Neural cell (in vitro differentiated cells): ENCODE data around the gene TADA2A. TPM values are rescaled to one million over a fixed set of nuclear protein-coding genes. Genes with fewer than 3 reads are reported as not detected.

Experiments
- H2AFZ ChIP-seq: fragments of 200-600, 300-800 bp; sonication (generic), shearing (Covaris generic); 2 replicates; pipeline ENCODE4 v1.6.0; 2014; ENCODE audit warnings: low read depth, mild to moderate bottlenecking, antibody characterized with exemption, low read length, moderate library complexity
- H3F3A ChIP-seq: fragments of 200-600 bp; shearing (Covaris generic); 2 replicates; pipeline ENCODE4 v1.6.1; 2016; ENCODE audit warnings: mild to moderate bottlenecking, moderate library complexity, mixed read lengths, antibody characterized with exemption, low read length; ENCODE audit not compliant: insufficient read depth, poor library complexity, severe bottlenecking
- H3K27ac ChIP-seq: fragments of 200-600, 300-800 bp; sonication (generic), shearing (Covaris generic); 2 replicates; pipeline ENCODE4 v1.5.1; 2014; ENCODE audit warnings: mild to moderate bottlenecking, low read length, moderate library complexity
- H3K27me3 ChIP-seq: fragments of 300-800, 200-600 bp; sonication (generic), shearing (Covaris generic); 2 replicates; pipeline ENCODE4 v1.6.0; 2014; ENCODE audit warnings: mild to moderate bottlenecking, low read depth, low read length, moderate library complexity; ENCODE audit not compliant: insufficient read depth
- H3K36me3 ChIP-seq: fragments of 300-800, 200-600 bp; sonication (generic), shearing (Covaris generic); 2 replicates; pipeline ENCODE4 v1.5.1; 2014; ENCODE audit warnings: mild to moderate bottlenecking, antibody characterized with exemption, low read length, moderate library complexity; ENCODE audit not compliant: insufficient read depth
- H3K4me2 ChIP-seq: fragments of 300-800, 200-600 bp; sonication (generic), shearing (Covaris generic); 2 replicates; pipeline ENCODE4 v1.6.0; 2014; ENCODE audit warnings: mild to moderate bottlenecking, low read length
- H3K4me3 ChIP-seq: fragments of 300-800, 200-600 bp; sonication (generic), shearing (Covaris generic); 2 replicates; pipeline ENCODE4 v1.5.1; 2014; ENCODE audit warnings: mild to moderate bottlenecking, low read length, moderate library complexity
- H3K79me2 ChIP-seq: fragments of 200-600 bp; shearing (Covaris generic); replicated peaks from 2 replicates; pipeline ENCODE4 v1.6.0; 2014; ENCODE audit warnings: mild to moderate bottlenecking, low read length, moderate library complexity; ENCODE audit not compliant: insufficient read depth
- H3K9ac ChIP-seq: fragments of 300-800, 200-600 bp; sonication (generic), shearing (Covaris generic); 2 replicates; pipeline ENCODE4 v1.6.1; 2016; ENCODE audit warnings: mild to moderate bottlenecking, low read length, mixed read lengths
- H3K9me2 ChIP-seq: fragments of 200-600 bp; shearing (Covaris generic); 2 replicates; pipeline ENCODE4 v1.6.1; 2016; ENCODE audit warnings: mild to moderate bottlenecking, low read length, mixed read lengths; ENCODE audit not compliant: insufficient read depth
- H3K9me3 ChIP-seq: fragments of 200-600, 300-800 bp; sonication (generic), shearing (Covaris generic); 2 replicates; pipeline ENCODE4 v1.6.1; 2016; ENCODE audit warnings: mild to moderate bottlenecking, mixed run types, low read length, moderate library complexity, mixed read lengths
- H4K20me1 ChIP-seq: fragments of 200-600 bp; shearing (Covaris generic); 2 replicates; pipeline ENCODE4 v1.6.1; 2016; ENCODE audit warnings: mild to moderate bottlenecking, mixed run types; ENCODE audit not compliant: insufficient read depth
- CTCF ChIP-seq: fragments of 450-650 bp; IDR thresholded peaks from 2 replicates; pipeline ENCODE4 v1.5.1; 2014; ENCODE audit warnings: antibody characterized with exemption, mild to moderate bottlenecking, moderate library complexity; ENCODE audit not compliant: poor library complexity, severe bottlenecking
- EP300 ChIP-seq: fragments of 450-650 bp; conservative IDR thresholded peaks from 2 replicates; pipeline ENCODE4 v1.6.1; 2014; ENCODE audit warnings: antibody characterized with exemption, mild to moderate bottlenecking, moderate library complexity; ENCODE audit not compliant: poor library complexity, severe bottlenecking
- EZH2 ChIP-seq: fragments of 200-600, 300-800 bp; shearing (Covaris generic), sonication (generic); IDR thresholded peaks from 2 replicates; pipeline ENCODE4 v1.6.1; 2014; ENCODE audit warnings: antibody characterized with exemption, low read length, borderline replicate concordance, mild to moderate bottlenecking; ENCODE audit not compliant: insufficient read depth, poor library complexity, severe bottlenecking
- MXI1 ChIP-seq: fragments of 450-650 bp; conservative IDR thresholded peaks from 2 replicates; pipeline ENCODE4 v1.6.1; 2014; ENCODE audit warnings: antibody characterized with exemption, mild to moderate bottlenecking; ENCODE audit not compliant: poor library complexity, severe bottlenecking
- POLR2AphosphoS5 ChIP-seq: IDR thresholded peaks from 2 replicates; pipeline ENCODE4 v1.6.1; 2012
- RAD21 ChIP-seq: fragments of 450-650 bp; conservative IDR thresholded peaks from 2 replicates; pipeline ENCODE4 v1.6.1; 2014; ENCODE audit warnings: antibody characterized with exemption, mild to moderate bottlenecking, moderate library complexity
- REST ChIP-seq: IDR thresholded peaks from 2 replicates; pipeline ENCODE4 v1.6.1; 2012; ENCODE audit warnings: borderline replicate concordance
- SMC3 ChIP-seq: fragments of 450-650 bp; conservative IDR thresholded peaks from 2 replicates; pipeline ENCODE4 v1.6.1; 2014; ENCODE audit warnings: antibody characterized with exemption, mild to moderate bottlenecking, moderate library complexity; ENCODE audit not compliant: poor library complexity
- TAF1 ChIP-seq: IDR thresholded peaks from 2 replicates; pipeline ENCODE4 v1.6.1; 2012; ENCODE audit warnings: low read depth
- polyA plus RNA-seq: library from polyadenylated mRNA; depleted of rRNA; stranded (reverse); fragments of >200 nt; gene quantifications from 2 replicates; pipeline ENCODE4 v1.2.3, GENCODE V29; 2014

The TADA2A gene
- polyA plus RNA-seq, 1 donor from 2014 or later = 23.5 TPM

GRCh38 chr17:37429039-37429438 is 22.4 kb downstream of the TADA2A start:
- Histone ChIP-seq H2AFZ (no peak overlapping the region), H4K20me1 (no peaks in the 10 kb centered on the region), H3K4me3 (no peak overlapping the region), H3K9ac (no peak overlapping the region), H3K79me2 (no peaks in the 10 kb centered on the region), H3K27me3 (no peaks in the 10 kb centered on the region), H3K9me3 (no peaks in the 10 kb centered on the region), H3K9me2 (no peaks in the 10 kb centered on the region), H3F3A (no peaks in the 10 kb centered on the region), H3K36me3 (no peaks in the 10 kb centered on the region), H3K4me2 (no peak overlapping the region), H3K27ac (no peak overlapping the region)
- TF ChIP-seq CTCF (no peak), REST (no peak), TAF1 (no peak), SMC3 (no peak), EP300 (no peak), MXI1 (no peak), EZH2 (no peak), POLR2AphosphoS5 (no peak), RAD21 (no peak)

GRCh38 chr17:37429453-37429852 is 22.8 kb downstream of the TADA2A start:
- Histone ChIP-seq H3K9ac (no peak overlapping the region), H3K27me3 (no peaks in the 10 kb centered on the region), H3K27ac (no peak overlapping the region), H4K20me1 (no peaks in the 10 kb centered on the region), H2AFZ (no peak overlapping the region), H3K4me3 (no peak overlapping the region), H3K4me2 (no peak overlapping the region), H3K36me3 (no peaks in the 10 kb centered on the region), H3K9me2 (no peaks in the 10 kb centered on the region), H3F3A (no peaks in the 10 kb centered on the region), H3K9me3 (no peaks in the 10 kb centered on the region), H3K79me2 (no peaks in the 10 kb centered on the region)
- TF ChIP-seq CTCF (no peak), POLR2AphosphoS5 (no peak), REST (no peak), MXI1 (no peak), EP300 (no peak), RAD21 (no peak), EZH2 (no peak), TAF1 (no peak), SMC3 (no peak)
